Measurements from ENCODE around the gene FOLR3. TPM values are rescaled to one million over a fixed set of nuclear protein-coding genes. Genes with fewer than 3 reads are reported as not detected.

FOLR3 gene
- polyA plus RNA-seq, 1 of the 3 experiments (the other 2 are of a cell fraction) = not detected

DNA sequence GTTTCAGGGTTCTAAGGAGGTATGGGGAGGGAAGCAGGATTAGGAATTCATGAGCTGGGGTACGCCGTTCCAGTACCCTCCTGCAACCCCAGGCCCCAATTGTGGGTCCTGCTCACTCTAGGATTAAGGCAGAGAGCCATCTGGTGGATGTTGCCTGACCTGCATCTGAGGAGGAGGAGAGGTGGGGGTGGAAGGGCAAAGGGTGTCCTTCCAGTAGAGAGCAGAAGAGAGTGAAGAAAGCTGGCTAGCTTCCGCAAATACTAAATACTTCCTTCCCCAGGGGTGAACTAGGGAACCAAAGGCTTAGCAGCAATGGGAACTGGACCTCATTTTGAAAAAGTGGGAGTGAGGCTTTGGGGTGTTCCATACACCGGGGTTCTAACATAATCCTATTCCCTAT lies 44.2 kb upstream of the FOLR3 start:
- CTCF ChIA-PET = interaction anchor here (0.5 to 16.4 kb wide), 40 partner anchors 9 to 357 kb away, joined by 3 to 416 read pairs (median 6); partner anchors contain the start of genes RNF121, TOMT and XNDC1N
- Histone ChIP-seq H3K27ac (ENCODE audit: low read depth in 2 of 2, low read length in 1 of 2) (no peak overlapping the region), H3K27me3 (ENCODE audit: insufficient read depth) (no peaks in the 10 kb centered on the region)

More for the DNA sequence above, 44.2 kb upstream of the FOLR3 start:
- H3K79me2 ChIP-seq (ENCODE audit: insufficient read depth) = peaks cover 7% of the 10 kb centered on the region; the same call in 1 of the 2 replicates
- H3K9ac ChIP-seq = no peak overlapping the region
- peaks cover 9 to 45% of the 10 kb centered on the region in 2 experiments for H3K36me3 ChIP-seq (replicated peaks in 1 of 2; ENCODE audit: control insufficient read depth in 1 of 2, insufficient read depth in 2 of 2, low read length in 1 of 2)
- POLR2A ChIA-PET = interaction anchor here (0.6 to 2.9 kb wide), 6 partner anchors 9 to 69 kb away, joined by 3 to 13 read pairs (median 4); no protein-coding TSS in a partner anchor
- H3K9me2 ChIP-seq = no peaks in the 10 kb centered on the region
- peaks cover 3% of the 10 kb centered on the region for H3F3A ChIP-seq (replicated peaks; ENCODE audit: insufficient read depth)
- H2AFZ ChIP-seq (ENCODE audit: low read depth) = no peak overlapping the region
- H3K4me1 ChIP-seq (ENCODE audit: control insufficient read depth in 1 of 2, insufficient read depth in 2 of 2, low read depth in 1 of 2, low read length in 1 of 2) = peaks cover 0 to 16% of the 10 kb centered on the region in 2 experiments; a peak in 2 of 4 replicates
- WGBS (ENCODE audit: low lambda C conversion rate) = 74% methylated on average over 4 of the region's 4 CpGs
- no peak overlapping the region for H3K4me2 ChIP-seq
- H3K4me3 ChIP-seq (ENCODE audit: low read depth in 2 of 2, low read length in 1 of 2) = no peak overlapping the region; a peak in 1 of 4 replicates
- DNase-seq = peak; percentile 78
- TF ChIP-seq TCF12 (IDR thresholded peaks at IDR 0.05) (no peak), FOXJ3 (CRISPR knock-in tag; IDR thresholded peaks at IDR 0.05) (no peak), USF1 (IDR thresholded peaks at IDR 0.05; ENCODE audit: borderline replicate concordance, low read depth) (no peak), GABPA (IDR thresholded peaks at IDR 0.05; ENCODE audit: low read depth) (no peak), EZH2phosphoT487 (IDR thresholded peaks at IDR 0.05; ENCODE audit: borderline replicate concordance, low read depth) (no peak), JUND (IDR thresholded peaks at IDR 0.05) (no peak), RXRA (IDR thresholded peaks at IDR 0.05; ENCODE audit: borderline replicate concordance, low read depth) (no peak), RCOR1 (IDR thresholded peaks at IDR 0.05; ENCODE audit: low read length) (no peak), ZBTB33 (IDR thresholded peaks at IDR 0.05; ENCODE audit: borderline replicate concordance, low read depth) (no peak), MAX (IDR thresholded peaks at IDR 0.05; ENCODE audit: low read depth) (no peak), RFX5 (IDR thresholded peaks at IDR 0.05; ENCODE audit: low read length) (no peak; the same call in 1 of the 2 replicates), REST (IDR thresholded peaks at IDR 0.05; ENCODE audit: low read depth, low read length) (no peak), IRF3 (IDR thresholded peaks at IDR 0.05; ENCODE audit: low read depth, low read length) (no peak), YY1 (IDR thresholded peaks at IDR 0.05; ENCODE audit: low read depth) (no peak), CHD2 (IDR thresholded peaks at IDR 0.05; ENCODE audit: low read length, partially characterized antibody) (no peak), SMC3 (IDR thresholded peaks at IDR 0.05; ENCODE audit: low read depth, low read length) (peak; percentile 91), GATA2 (CRISPR knock-in tag; IDR thresholded peaks at IDR 0.05) (no peak), TEAD4 (IDR thresholded peaks at IDR 0.05; ENCODE audit: borderline replicate concordance, insufficient read depth) (no peak), SIN3A (IDR thresholded peaks at IDR 0.05; ENCODE audit: borderline replicate concordance, low read depth, low read length) (no peak), RAD21 (IDR thresholded peaks at IDR 0.05; ENCODE audit: low read length) (peak; percentile 86)
- TF ChIP-seq, protein P1, sequence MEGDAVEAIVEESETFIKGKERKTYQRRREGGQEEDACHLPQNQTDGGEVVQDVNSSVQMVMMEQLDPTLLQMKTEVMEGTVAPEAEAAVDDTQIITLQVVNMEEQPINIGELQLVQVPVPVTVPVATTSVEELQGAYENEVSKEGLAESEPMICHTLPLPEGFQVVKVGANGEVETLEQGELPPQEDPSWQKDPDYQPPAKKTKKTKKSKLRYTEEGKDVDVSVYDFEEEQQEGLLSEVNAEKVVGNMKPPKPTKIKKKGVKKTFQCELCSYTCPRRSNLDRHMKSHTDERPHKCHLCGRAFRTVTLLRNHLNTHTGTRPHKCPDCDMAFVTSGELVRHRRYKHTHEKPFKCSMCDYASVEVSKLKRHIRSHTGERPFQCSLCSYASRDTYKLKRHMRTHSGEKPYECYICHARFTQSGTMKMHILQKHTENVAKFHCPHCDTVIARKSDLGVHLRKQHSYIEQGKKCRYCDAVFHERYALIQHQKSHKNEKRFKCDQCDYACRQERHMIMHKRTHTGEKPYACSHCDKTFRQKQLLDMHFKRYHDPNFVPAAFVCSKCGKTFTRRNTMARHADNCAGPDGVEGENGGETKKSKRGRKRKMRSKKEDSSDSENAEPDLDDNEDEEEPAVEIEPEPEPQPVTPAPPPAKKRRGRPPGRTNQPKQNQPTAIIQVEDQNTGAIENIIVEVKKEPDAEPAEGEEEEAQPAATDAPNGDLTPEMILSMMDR (IDR thresholded peaks at IDR 0.05) = peak; percentile 88
- TF ChIP-seq, protein P2, sequence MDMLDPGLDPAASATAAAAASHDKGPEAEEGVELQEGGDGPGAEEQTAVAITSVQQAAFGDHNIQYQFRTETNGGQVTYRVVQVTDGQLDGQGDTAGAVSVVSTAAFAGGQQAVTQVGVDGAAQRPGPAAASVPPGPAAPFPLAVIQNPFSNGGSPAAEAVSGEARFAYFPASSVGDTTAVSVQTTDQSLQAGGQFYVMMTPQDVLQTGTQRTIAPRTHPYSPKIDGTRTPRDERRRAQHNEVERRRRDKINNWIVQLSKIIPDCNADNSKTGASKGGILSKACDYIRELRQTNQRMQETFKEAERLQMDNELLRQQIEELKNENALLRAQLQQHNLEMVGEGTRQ (IDR thresholded peaks at IDR 0.05; ENCODE audit: borderline replicate concordance, low read depth, low read length) = no peak
- H3K9me3 ChIP-seq = no peaks in the 10 kb centered on the region
- H4K20me1 ChIP-seq (ENCODE audit: insufficient read depth) = no peaks in the 10 kb centered on the region

Measured in SK-N-SH (cell line).